Liver (tissue), 9 donors: Measurements from ENCODE around the gene CCDC81. TPM values are rescaled to one million over a fixed set of nuclear protein-coding genes. Genes with fewer than 3 reads are reported as not detected.

Source experiments
- DNase-seq: peaks from one replicate; pipeline ENCODE4 v3.0.0-alpha.2; 2017; ENCODE audit warnings: low spot score
- H3K27ac ChIP-seq, 2 donors: one replicate each; pipeline ENCODE4 v1.7.0; 2013; ENCODE audit warnings: inconsistent platforms in 2 of 2, low read length in 2 of 2, control low read depth in 1 of 2, low read depth in 1 of 2, mild to moderate bottlenecking in 1 of 2
- H3K27me3 ChIP-seq, 4 donors: one replicate each; pipeline versions ENCODE4 v1.6.1 to v1.7.0; 2013; ENCODE audit warnings: low read length in 3 of 4, inconsistent platforms in 1 of 4, mild to moderate bottlenecking in 1 of 4, moderate library complexity in 1 of 4; ENCODE audit not compliant: control insufficient read depth in 4 of 4, insufficient read depth in 4 of 4
- H3K36me3 ChIP-seq, 4 donors: one replicate each; pipeline versions ENCODE4 v1.6.1 to v1.7.0; 2013; ENCODE audit warnings: low read length in 3 of 4, mild to moderate bottlenecking in 3 of 4, low read depth in 1 of 4, moderate library complexity in 1 of 4; ENCODE audit not compliant: control insufficient read depth in 4 of 4, insufficient read depth in 3 of 4
- H3K4me1 ChIP-seq, 4 donors: one replicate each; pipeline versions ENCODE4 v1.6.1 to v1.7.0; 2013; ENCODE audit warnings: low read length in 3 of 4, mild to moderate bottlenecking in 3 of 4, moderate library complexity in 1 of 4; ENCODE audit not compliant: control insufficient read depth in 4 of 4, insufficient read depth in 4 of 4
- H3K4me3 ChIP-seq, 3 donors: one replicate each; pipeline versions ENCODE4 v1.6.1 to v1.7.0; 2013; ENCODE audit warnings: low read length in 3 of 3, control low read depth in 1 of 3, low read depth in 1 of 3, mild to moderate bottlenecking in 1 of 3
- H3K9ac ChIP-seq, 2 donors: one replicate each; pipeline ENCODE4 v1.7.0; 2013; ENCODE audit warnings: low read length in 2 of 2, mild to moderate bottlenecking in 2 of 2, moderate library complexity in 2 of 2, control low read depth in 1 of 2, low read depth in 1 of 2
- H3K9me3 ChIP-seq, 4 donors: one replicate each; pipeline versions ENCODE4 v1.6.1 to v1.7.0; 2013; ENCODE audit warnings: low read length in 3 of 4; ENCODE audit not compliant: control insufficient read depth in 4 of 4
- EGR1 ChIP-seq, 2 donors: IDR thresholded peaks; 2 replicates each; pipeline ENCODE4 v1.6.1; 2016 to 2018; ENCODE audit warnings: antibody characterized with exemption in 2 of 2, low read depth in 2 of 2
- FOXA1 ChIP-seq: IDR thresholded peaks from 2 replicates; pipeline ENCODE4 v1.6.1; 2016; ENCODE audit warnings: antibody characterized with exemption
- FOXA2 ChIP-seq: IDR thresholded peaks from 2 replicates; pipeline ENCODE4 v1.6.1; 2016; ENCODE audit warnings: antibody characterized with exemption
- GABPA ChIP-seq, 2 donors: IDR thresholded peaks in 1 of 2; conservative IDR thresholded peaks in 1 of 2; 2 replicates each; pipeline ENCODE4 v1.6.1; 2016; ENCODE audit warnings: antibody characterized with exemption in 2 of 2, mild to moderate bottlenecking in 1 of 2, moderate library complexity in 1 of 2
- HNF4A ChIP-seq, 2 donors: conservative IDR thresholded peaks; 2 replicates each; pipeline ENCODE4 v1.6.1; 2016; ENCODE audit warnings: antibody characterized with exemption in 2 of 2, mild to moderate bottlenecking in 2 of 2
- HNF4G ChIP-seq: IDR thresholded peaks from 2 replicates; pipeline ENCODE4 v1.6.1; 2016; ENCODE audit warnings: antibody characterized with exemption
- MAX ChIP-seq: IDR thresholded peaks from 2 replicates; pipeline ENCODE4 v1.6.1; 2016; ENCODE audit warnings: antibody characterized with exemption
- RAD21 ChIP-seq, 2 donors: IDR thresholded peaks; 2 replicates each; pipeline ENCODE4 v1.6.1; 2016; ENCODE audit warnings: antibody characterized with exemption in 2 of 2, mild to moderate bottlenecking in 2 of 2
- REST ChIP-seq: IDR thresholded peaks from 2 replicates; pipeline ENCODE4 v1.6.1; 2016; ENCODE audit warnings: antibody characterized with exemption, mild to moderate bottlenecking
- RXRA ChIP-seq, 2 donors: IDR thresholded peaks; 2 replicates each; pipeline ENCODE4 v1.6.1; 2017 to 2018; ENCODE audit warnings: antibody characterized with exemption in 2 of 2, mild to moderate bottlenecking in 1 of 2
- SP1 ChIP-seq: IDR thresholded peaks from 2 replicates; pipeline ENCODE4 v1.6.1; 2018; ENCODE audit warnings: antibody characterized with exemption, mild to moderate bottlenecking
- TAF1 ChIP-seq: conservative IDR thresholded peaks from 2 replicates; pipeline ENCODE4 v1.6.1; 2016; ENCODE audit warnings: antibody characterized with exemption, mild to moderate bottlenecking
- YY1 ChIP-seq: IDR thresholded peaks from 2 replicates; pipeline ENCODE4 v1.6.1; 2016; ENCODE audit warnings: antibody characterized with exemption, mild to moderate bottlenecking
- ZBTB33 ChIP-seq: IDR thresholded peaks from 2 replicates; pipeline ENCODE4 v1.6.1; 2016; ENCODE audit warnings: antibody characterized with exemption
- WGBS: extraction: QIAGEN DNeasy Blood & Tissue Kit; methylation state at CpG from one replicate; pipeline ENCODE4 v1.1.7; 2013; 5-methylcytosine and 5-hydroxymethylcytosine counted together
- polyA plus RNA-seq, 2 donors: library from polyadenylated mRNA; stranded (reverse) in 1 of 2; unstranded in 1 of 2; fragments of 200-250 nt in 1 of 2; fragments of >200 nt in 1 of 2; fragmentation: Nextera tagmentation in 1 of 2; extraction: Ambion mirVana in 1 of 2; gene quantifications; one replicate each; pipeline versions ENCODE4 v1.2.1 to v1.2.3, GENCODE V29; 2013 to 2015
- total RNA-seq, 2 donors: library from RNA; depleted of rRNA; stranded (reverse); fragments of >200 nt; gene quantifications; one replicate each; pipeline ENCODE4 v1.2.3, GENCODE V29; 2014
- TF ChIP-seq, protein P1 (sequence below): fragments of 150-350 bp; IDR thresholded peaks from 2 replicates; pipeline ENCODE4 v1.5.1; 2017; ENCODE audit warnings: improper control_type of control experiment, low read depth, low read length; ENCODE audit not compliant: missing input control
- donor health status: healthy.
- donor health status: healthy.
- donor health status: healthy.
- donor health status: healthy.
- donor health status: healthy.

The CCDC81 gene
- total and polyA plus RNA-seq, 4 donors: 0.32 to 1.1 (median 0.67) TPM; not detected in 1

DNA sequence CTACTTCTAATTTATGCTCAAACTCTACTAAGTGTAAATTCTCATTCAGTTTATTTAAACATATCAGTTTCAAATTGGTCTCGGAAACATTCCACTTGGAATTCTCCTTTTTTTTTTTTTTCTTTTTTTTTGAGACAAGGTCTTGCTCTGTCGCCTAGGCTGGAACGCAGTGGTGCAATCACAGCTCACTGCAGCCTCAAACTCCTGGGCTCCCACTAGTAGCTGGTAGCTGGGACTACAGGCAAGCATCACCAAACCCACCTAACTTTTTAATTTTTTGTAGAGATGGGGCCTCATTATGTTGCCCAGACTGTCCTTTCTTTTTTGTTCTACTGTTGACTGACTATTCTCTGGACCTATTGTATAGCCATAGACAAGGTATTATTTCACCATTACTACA, 33.3 kb upstream of the CCDC81 start:
- no peaks in the 10 kb centered on the region for H3K27me3 ChIP-seq
- DNase-seq: no peak
- TF ChIP-seq MAX (no peak), REST (no peak), EGR1 (IDR thresholded peaks at IDR 0.05; ENCODE audit: low read depth in 2 of 2) (no peak)
- no peaks in the 10 kb centered on the region for H3K4me1 ChIP-seq
- H3K9ac ChIP-seq: no peak overlapping the region
- peaks cover 1 to 18% (median 9%) of the 10 kb centered on the region in 4 donors for H3K36me3 ChIP-seq
- H3K4me3 ChIP-seq: no peak overlapping the region
- 97% methylated on average over 3 of the region's 3 CpGs for WGBS
- no peak overlapping the region for H3K27ac ChIP-seq
- no peaks in the 10 kb centered on the region for H3K9me3 ChIP-seq

DNA sequence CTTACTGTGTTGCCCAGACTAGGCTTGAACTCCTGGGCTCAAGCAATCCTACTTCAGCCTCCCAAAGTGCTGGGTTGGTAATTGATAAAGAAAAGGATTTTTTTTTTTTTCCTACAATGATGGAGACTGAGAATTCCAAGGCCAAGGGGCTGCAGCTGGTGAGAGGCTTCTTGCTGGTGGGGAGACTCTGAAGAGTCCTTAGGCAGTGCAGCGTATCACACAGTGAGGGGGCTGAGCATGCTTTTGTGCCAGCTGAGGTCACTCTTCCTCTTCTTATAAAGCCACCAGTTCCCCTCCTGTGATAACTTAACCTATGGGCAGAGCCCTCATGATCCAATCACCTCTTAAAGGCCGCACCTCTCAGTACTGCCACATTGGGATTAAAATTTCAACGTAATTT, 28.2 kb upstream of the CCDC81 start:
- no peak overlapping the region for H3K9ac ChIP-seq
- peaks cover 0 to 12% (median 6%) of the 10 kb centered on the region in 4 donors for H3K36me3 ChIP-seq
- TF ChIP-seq, protein P1, sequence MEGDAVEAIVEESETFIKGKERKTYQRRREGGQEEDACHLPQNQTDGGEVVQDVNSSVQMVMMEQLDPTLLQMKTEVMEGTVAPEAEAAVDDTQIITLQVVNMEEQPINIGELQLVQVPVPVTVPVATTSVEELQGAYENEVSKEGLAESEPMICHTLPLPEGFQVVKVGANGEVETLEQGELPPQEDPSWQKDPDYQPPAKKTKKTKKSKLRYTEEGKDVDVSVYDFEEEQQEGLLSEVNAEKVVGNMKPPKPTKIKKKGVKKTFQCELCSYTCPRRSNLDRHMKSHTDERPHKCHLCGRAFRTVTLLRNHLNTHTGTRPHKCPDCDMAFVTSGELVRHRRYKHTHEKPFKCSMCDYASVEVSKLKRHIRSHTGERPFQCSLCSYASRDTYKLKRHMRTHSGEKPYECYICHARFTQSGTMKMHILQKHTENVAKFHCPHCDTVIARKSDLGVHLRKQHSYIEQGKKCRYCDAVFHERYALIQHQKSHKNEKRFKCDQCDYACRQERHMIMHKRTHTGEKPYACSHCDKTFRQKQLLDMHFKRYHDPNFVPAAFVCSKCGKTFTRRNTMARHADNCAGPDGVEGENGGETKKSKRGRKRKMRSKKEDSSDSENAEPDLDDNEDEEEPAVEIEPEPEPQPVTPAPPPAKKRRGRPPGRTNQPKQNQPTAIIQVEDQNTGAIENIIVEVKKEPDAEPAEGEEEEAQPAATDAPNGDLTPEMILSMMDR: no peak
- no peak for TF ChIP-seq HNF4A (conservative IDR thresholded peaks at IDR 0.05)
- TF ChIP-seq FOXA1: no peak
- no peak for TF ChIP-seq GABPA (IDR thresholded peaks at IDR 0.05 in 1 of 2, conservative IDR thresholded peaks at IDR 0.05 in 1 of 2)
- TF ChIP-seq YY1: no peak
- TF ChIP-seq REST: no peak
- no peak for TF ChIP-seq RAD21 (IDR thresholded peaks at IDR 0.05)
- TF ChIP-seq ZBTB33: no peak
- no peak for TF ChIP-seq FOXA2
- TF ChIP-seq TAF1: no peak
- TF ChIP-seq HNF4G: no peak
- TF ChIP-seq SP1: no peak
- TF ChIP-seq EGR1 (IDR thresholded peaks at IDR 0.05; ENCODE audit: low read depth in 2 of 2): no peak
- TF ChIP-seq RXRA (IDR thresholded peaks at IDR 0.05): no peak
- no peak overlapping the region for H3K4me3 ChIP-seq
- no peaks in the 10 kb centered on the region for H3K27me3 ChIP-seq
- H3K4me1 ChIP-seq: no peaks in the 10 kb centered on the region
- WGBS: 97% methylated on average over 3 of the region's 3 CpGs
- DNase-seq: no peak
- no peaks in the 10 kb centered on the region for H3K9me3 ChIP-seq
- H3K27ac ChIP-seq: no peak overlapping the region
